RWPE2 (cell line): ENCODE results near the gene STOX1.
A peak's percentile ranks its signal among the peaks of the same experiment; 100 is the strongest.

ENCODE experiments used
- ATAC-seq: fragments of 200-7000 bp; cut with Tn5 transposase; 3 replicates; pipeline ENCODE4 v1.9.1; 2021; ENCODE audit warnings: low read depth
- DNase-seq: peaks from one replicate; pipeline ENCODE4 v3.0.0-alpha.2; 2020; ENCODE audit warnings: low spot score
- H3K27ac ChIP-seq: fragments of 450-650 bp; 2 replicates; pipeline ENCODE4 v1.5.1; 2017; ENCODE audit warnings: mild to moderate bottlenecking; ENCODE audit not compliant: poor library complexity, severe bottlenecking
- H3K27me3 ChIP-seq: fragments of 250-450 bp; sonication (Bioruptor Pico); 2 replicates; pipeline ENCODE4 v1.5.1; 2021; ENCODE audit warnings: mild to moderate bottlenecking, moderate library complexity; ENCODE audit not compliant: insufficient read depth, poor library complexity, severe bottlenecking
- H3K36me3 ChIP-seq: fragments of 250-450 bp; sonication (Bioruptor Pico); 2 replicates; pipeline ENCODE4 v1.5.1; 2020; ENCODE audit warnings: low read depth, mild to moderate bottlenecking, moderate library complexity
- H3K4me1 ChIP-seq: fragments of 250-450 bp; sonication (Bioruptor Pico); 2 replicates; pipeline ENCODE4 v1.5.1; 2021; ENCODE audit warnings: mild to moderate bottlenecking, moderate library complexity; ENCODE audit not compliant: insufficient read depth, poor library complexity, severe bottlenecking
- H3K4me3 ChIP-seq: fragments of 250-450 bp; sonication (Bioruptor Pico); 2 replicates; pipeline ENCODE4 v1.5.1; 2021; ENCODE audit warnings: mild to moderate bottlenecking, moderate library complexity; ENCODE audit not compliant: severe bottlenecking
- H3K9me3 ChIP-seq: fragments of 250-450 bp; sonication (Bioruptor Pico); 2 replicates; pipeline ENCODE4 v1.5.1; 2021; ENCODE audit warnings: mild to moderate bottlenecking, moderate library complexity; ENCODE audit not compliant: severe bottlenecking
- TF ChIP-seq, protein P1 (sequence below): fragments of 450-650 bp; IDR thresholded peaks from one replicate; pipeline ENCODE4 v1.5.1; 2017; ENCODE audit warnings: mild to moderate bottlenecking, moderate library complexity; ENCODE audit not compliant: poor library complexity, severe bottlenecking

STOX1 gene, protein sequence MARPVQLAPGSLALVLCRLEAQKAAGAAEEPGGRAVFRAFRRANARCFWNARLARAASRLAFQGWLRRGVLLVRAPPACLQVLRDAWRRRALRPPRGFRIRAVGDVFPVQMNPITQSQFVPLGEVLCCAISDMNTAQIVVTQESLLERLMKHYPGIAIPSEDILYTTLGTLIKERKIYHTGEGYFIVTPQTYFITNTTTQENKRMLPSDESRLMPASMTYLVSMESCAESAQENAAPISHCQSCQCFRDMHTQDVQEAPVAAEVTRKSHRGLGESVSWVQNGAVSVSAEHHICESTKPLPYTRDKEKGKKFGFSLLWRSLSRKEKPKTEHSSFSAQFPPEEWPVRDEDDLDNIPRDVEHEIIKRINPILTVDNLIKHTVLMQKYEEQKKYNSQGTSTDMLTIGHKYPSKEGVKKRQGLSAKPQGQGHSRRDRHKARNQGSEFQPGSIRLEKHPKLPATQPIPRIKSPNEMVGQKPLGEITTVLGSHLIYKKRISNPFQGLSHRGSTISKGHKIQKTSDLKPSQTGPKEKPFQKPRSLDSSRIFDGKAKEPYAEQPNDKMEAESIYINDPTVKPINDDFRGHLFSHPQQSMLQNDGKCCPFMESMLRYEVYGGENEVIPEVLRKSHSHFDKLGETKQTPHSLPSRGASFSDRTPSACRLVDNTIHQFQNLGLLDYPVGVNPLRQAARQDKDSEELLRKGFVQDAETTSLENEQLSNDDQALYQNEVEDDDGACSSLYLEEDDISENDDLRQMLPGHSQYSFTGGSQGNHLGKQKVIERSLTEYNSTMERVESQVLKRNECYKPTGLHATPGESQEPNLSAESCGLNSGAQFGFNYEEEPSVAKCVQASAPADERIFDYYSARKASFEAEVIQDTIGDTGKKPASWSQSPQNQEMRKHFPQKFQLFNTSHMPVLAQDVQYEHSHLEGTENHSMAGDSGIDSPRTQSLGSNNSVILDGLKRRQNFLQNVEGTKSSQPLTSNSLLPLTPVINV

DNA sequence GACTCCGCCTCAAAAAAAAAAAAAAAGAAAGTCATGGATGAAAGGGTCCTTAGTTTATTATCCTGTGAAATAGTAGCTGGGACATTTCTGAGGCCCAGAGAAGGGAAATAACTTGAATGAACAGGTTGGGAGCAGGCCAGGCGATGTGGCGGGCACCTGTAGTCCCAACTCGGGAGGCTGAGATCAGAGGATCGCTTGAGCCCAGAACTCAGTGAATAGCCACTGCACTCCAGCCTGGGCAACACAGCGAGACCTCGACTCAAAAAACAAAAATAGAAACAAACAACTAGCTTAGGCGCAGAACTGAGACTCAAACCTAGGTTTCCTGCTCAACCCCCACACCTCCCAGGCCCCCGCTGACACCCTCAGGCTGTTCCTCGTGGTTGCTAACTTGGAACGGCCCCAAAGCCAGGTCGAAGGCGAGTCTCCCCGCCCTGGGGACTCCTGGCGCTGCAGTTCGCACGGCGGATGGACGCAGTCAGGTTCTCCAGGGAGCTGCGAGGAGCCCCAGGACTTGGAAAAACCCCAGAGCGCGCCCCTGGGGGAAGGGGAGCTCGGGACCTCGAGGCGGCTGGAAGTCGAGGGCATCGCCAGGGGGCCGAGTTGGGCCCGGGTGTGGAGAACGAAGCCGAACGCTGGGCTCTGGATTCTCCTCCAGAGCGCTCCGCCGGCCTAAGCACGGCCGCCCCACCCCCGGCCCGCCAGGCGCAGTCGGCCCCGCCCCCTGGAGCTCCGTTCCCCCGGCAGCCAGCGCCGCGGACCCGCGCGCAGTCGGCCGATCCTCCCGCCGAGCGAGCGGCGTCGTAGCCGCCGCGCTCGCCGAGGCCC, at the start of gene STOX1:
Gene STOX1 (plus strand): TSS at position 768 of the 828 bp plus-strand sequence. CDS start 93 bp downstream, outside the sequence.
- Histone ChIP-seq H3K36me3 (no peaks in the 10 kb centered on the region), H3K4me3 (peak within 1 kb of the TSS; percentile 44), H3K9me3 (no peaks in the 10 kb centered on the region), H3K27me3 (peaks cover 8% of the 10 kb centered on the region), H3K4me1 (no peaks in the 10 kb centered on the region), H3K27ac (no peak within 1 kb of the TSS)
- peak; percentile 79 for ATAC-seq
- TF ChIP-seq, protein P1, sequence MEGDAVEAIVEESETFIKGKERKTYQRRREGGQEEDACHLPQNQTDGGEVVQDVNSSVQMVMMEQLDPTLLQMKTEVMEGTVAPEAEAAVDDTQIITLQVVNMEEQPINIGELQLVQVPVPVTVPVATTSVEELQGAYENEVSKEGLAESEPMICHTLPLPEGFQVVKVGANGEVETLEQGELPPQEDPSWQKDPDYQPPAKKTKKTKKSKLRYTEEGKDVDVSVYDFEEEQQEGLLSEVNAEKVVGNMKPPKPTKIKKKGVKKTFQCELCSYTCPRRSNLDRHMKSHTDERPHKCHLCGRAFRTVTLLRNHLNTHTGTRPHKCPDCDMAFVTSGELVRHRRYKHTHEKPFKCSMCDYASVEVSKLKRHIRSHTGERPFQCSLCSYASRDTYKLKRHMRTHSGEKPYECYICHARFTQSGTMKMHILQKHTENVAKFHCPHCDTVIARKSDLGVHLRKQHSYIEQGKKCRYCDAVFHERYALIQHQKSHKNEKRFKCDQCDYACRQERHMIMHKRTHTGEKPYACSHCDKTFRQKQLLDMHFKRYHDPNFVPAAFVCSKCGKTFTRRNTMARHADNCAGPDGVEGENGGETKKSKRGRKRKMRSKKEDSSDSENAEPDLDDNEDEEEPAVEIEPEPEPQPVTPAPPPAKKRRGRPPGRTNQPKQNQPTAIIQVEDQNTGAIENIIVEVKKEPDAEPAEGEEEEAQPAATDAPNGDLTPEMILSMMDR, result no peak
- no peak for DNase-seq

DNA sequence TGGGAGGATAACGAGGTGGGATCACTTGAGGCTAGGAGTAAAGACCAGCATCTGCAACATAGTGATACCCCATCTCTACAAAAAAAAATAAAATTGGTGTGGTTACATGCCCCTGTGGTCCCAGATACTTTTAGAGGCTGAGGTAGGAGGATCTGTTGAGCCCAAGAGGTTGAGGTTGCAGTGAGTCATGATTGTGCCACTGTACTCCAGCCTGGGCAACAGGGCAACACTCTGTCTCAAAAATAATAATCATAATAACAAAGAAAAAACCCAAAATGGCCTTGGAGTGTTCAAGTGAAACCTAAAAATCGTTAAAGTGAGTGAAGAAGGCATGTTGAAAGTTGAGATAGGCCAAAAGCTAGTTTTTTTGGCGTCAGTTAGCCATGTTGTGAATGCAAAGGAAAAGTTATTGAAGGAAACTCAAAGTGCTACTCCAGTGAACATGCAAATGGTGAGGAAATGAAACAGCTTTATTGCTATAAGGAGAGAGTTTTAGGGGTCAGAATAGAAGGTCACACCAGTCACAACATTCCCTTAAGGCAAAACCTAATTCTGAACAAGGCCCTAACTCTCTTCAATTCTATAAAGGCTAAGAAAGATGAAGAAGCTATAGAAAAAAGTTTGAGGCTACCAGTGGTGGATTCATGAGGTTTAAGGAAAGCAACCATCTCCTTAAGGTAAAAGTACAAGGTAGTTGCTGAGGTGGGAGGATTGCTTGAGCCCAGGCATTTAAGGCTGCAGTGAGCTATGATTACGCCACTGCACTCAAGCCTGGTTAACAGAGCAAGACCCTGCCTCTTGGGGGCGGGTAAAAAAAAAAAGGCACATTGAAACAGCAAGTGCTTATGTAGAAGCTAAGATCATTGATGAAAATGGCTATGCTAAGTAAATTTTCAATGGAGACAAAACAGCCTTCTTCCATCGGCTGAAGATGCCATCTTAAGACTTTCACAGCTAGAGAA, 45.4 kb upstream of the STOX1 start:
- TF ChIP-seq, protein P1, result no peak
- Histone ChIP-seq H3K36me3 (peaks cover 86% of the 10 kb centered on the region), H3K27ac (no peak overlapping the region), H3K9me3 (no peaks in the 10 kb centered on the region), H3K4me3 (no peak overlapping the region), H3K4me1 (no peaks in the 10 kb centered on the region), H3K27me3 (no peaks in the 10 kb centered on the region)
- ATAC-seq (no peak), DNase-seq (no peak)

GRCh38 chr10:68784476-68784875, 42.9 kb upstream of the STOX1 start:
- Histone ChIP-seq H3K27ac (no peak overlapping the region), H3K4me1 (no peaks in the 10 kb centered on the region), H3K9me3 (no peaks in the 10 kb centered on the region), H3K36me3 (peaks cover 87% of the 10 kb centered on the region), H3K27me3 (no peaks in the 10 kb centered on the region), H3K4me3 (no peak overlapping the region)
- TF ChIP-seq, protein P1, result no peak
- DNase-seq, result no peak
- no peak for ATAC-seq

DNA sequence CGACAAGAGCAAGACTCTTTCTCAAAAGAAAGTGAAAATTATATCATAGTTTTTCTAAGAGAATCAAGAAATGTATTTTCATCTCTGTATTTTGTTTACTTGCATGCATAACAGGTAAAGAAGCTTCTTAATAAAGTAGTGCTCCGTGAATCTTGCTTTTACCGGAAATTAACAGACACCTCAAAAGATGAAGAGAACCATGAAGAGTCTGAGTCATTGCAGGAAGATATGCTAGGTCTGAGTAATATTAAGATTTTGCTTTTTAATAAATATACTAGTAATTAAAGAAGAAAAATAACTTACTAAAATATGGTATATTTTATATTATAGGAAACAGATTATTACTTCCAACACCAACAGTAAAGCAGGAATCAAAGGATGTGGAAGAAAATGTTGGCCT, 39.5 kb upstream of the STOX1 start:
- DNase-seq, result no peak
- ATAC-seq, result no peak
- no peak overlapping the region for H3K27ac ChIP-seq
- H3K9me3 ChIP-seq, result no peaks in the 10 kb centered on the region
- no peaks in the 10 kb centered on the region for H3K27me3 ChIP-seq
- H3K4me1 ChIP-seq, result no peaks in the 10 kb centered on the region
- TF ChIP-seq, protein P1, result no peak
- no peak overlapping the region for H3K4me3 ChIP-seq
- peaks cover 88% of the 10 kb centered on the region for H3K36me3 ChIP-seq
